ENCODE measurements around the gene RNU2-63P.
"Not testable (repeated sequence)": the region's sequence is repeated elsewhere in the genome, so short reads cannot be mapped to it uniquely, and the experiment has no call there.

Gene RNU2-63P

GRCh38 chr2:88042476-88042875, 26.1 kb upstream of the RNU2-63P start:
- no peak for ATAC-seq
- no peak overlapping the region for H3K27ac Mint-ChIP-seq
- H3K27me3 Mint-ChIP-seq = no peaks in the 10 kb centered on the region
- no peak overlapping the region for H3K4me3 Mint-ChIP-seq
- H3K4me1 Mint-ChIP-seq = peaks cover 37% of the 10 kb centered on the region
- peaks cover 0 to 7% of the 10 kb centered on the region in 2 donors for H3K9me3 Mint-ChIP-seq
- no peak for DNase-seq

- Mint-ChIP-seq H3K27me3 (no peaks in the 10 kb centered on the region), H3K27ac (no peak overlapping the region), H3K4me3 (no peak overlapping the region), H3K9me3 (peaks cover 4 to 7% of the 10 kb centered on the region in 2 donors), H3K4me1 (peaks cover 22% of the 10 kb centered on the region)
- ATAC-seq (no peak), DNase-seq (no peak)
Observed at GRCh38 chr2:88038263-88039105, 22.1 kb upstream of the RNU2-63P start.

- peaks cover 4 to 7% of the 10 kb centered on the region in 2 donors for H3K9me3 Mint-ChIP-seq
- no peak overlapping the region for H3K27ac Mint-ChIP-seq
- H3K4me3 Mint-ChIP-seq = no peak overlapping the region
- ATAC-seq = no peak
- DNase-seq = no peak
- peaks cover 17% of the 10 kb centered on the region for H3K4me1 Mint-ChIP-seq
- no peaks in the 10 kb centered on the region for H3K27me3 Mint-ChIP-seq
Observed at GRCh38 chr2:88036606-88037005, 20.3 kb upstream of the RNU2-63P start.

- Mint-ChIP-seq H3K4me1 (peaks cover 17% of the 10 kb centered on the region), H3K27ac (no peak overlapping the region), H3K9me3 (peaks cover 4 to 7% of the 10 kb centered on the region in 2 donors), H3K27me3 (no peaks in the 10 kb centered on the region), H3K4me3 (no peak overlapping the region)
- ATAC-seq (no peak), DNase-seq (no peak)
Observed at GRCh38 chr2:88036182-88036581, 19.8 kb upstream of the RNU2-63P start.

- H3K4me3 Mint-ChIP-seq = no peak overlapping the region
- DNase-seq (no peak), ATAC-seq (no peak)
- H3K9me3 Mint-ChIP-seq = peaks cover 0 to 4% of the 10 kb centered on the region in 2 donors
- peaks cover 25% of the 10 kb centered on the region for H3K4me1 Mint-ChIP-seq
- no peaks in the 10 kb centered on the region for H3K27me3 Mint-ChIP-seq
- H3K27ac Mint-ChIP-seq = no peak overlapping the region
Observed at GRCh38 chr2:88032070-88032702, 15.8 kb upstream of the RNU2-63P start.

- peaks cover 20% of the 10 kb centered on the region for H3K4me1 Mint-ChIP-seq
- H3K9me3 Mint-ChIP-seq = no peaks in the 10 kb centered on the region
- ATAC-seq (no peak), DNase-seq (no peak)
- no peak overlapping the region for H3K4me3 Mint-ChIP-seq
- no peaks in the 10 kb centered on the region for H3K27me3 Mint-ChIP-seq
- H3K27ac Mint-ChIP-seq = no peak overlapping the region
Observed at GRCh38 chr2:88028931-88029330, 12.6 kb upstream of the RNU2-63P start.

GRCh38 chr2:88027697-88028389, 11.5 kb upstream of the RNU2-63P start:
- H3K9me3 Mint-ChIP-seq = no peaks in the 10 kb centered on the region
- peak overlapping the region; percentile 46 to 61 for H3K4me3 Mint-ChIP-seq
- no peaks in the 10 kb centered on the region for H3K27me3 Mint-ChIP-seq
- DNase-seq (no peak), ATAC-seq (peak; percentile 66)
- peak overlapping the region; percentile 15 to 46 for H3K27ac Mint-ChIP-seq
- peaks cover 20% of the 10 kb centered on the region for H3K4me1 Mint-ChIP-seq

- Mint-ChIP-seq H3K27ac (no peak overlapping the region), H3K4me3 (no peak overlapping the region), H3K4me1 (peaks cover 20% of the 10 kb centered on the region), H3K9me3 (no peaks in the 10 kb centered on the region), H3K27me3 (no peaks in the 10 kb centered on the region)
- ATAC-seq = no peak
- no peak for DNase-seq
Observed at GRCh38 chr2:88024509-88024908, 8.2 kb upstream of the RNU2-63P start.

GRCh38 chr2:88022669-88022921, 6.2 kb upstream of the RNU2-63P start:
- H3K27me3 Mint-ChIP-seq = no peaks in the 10 kb centered on the region
- ATAC-seq (no peak), DNase-seq (no peak)
- H3K27ac Mint-ChIP-seq = no peak overlapping the region
- no peak overlapping the region for H3K4me3 Mint-ChIP-seq
- peaks cover 6% of the 10 kb centered on the region for H3K4me1 Mint-ChIP-seq
- peaks cover 6 to 10% of the 10 kb centered on the region in 2 donors for H3K9me3 Mint-ChIP-seq

- Mint-ChIP-seq H3K9me3 (peaks cover 6 to 10% of the 10 kb centered on the region in 2 donors), H3K4me1 (peaks cover 21% of the 10 kb centered on the region), H3K27me3 (no peaks in the 10 kb centered on the region), H3K27ac (no peak overlapping the region), H3K4me3 (no peak overlapping the region)
- DNase-seq = no peak
- ATAC-seq = no peak
Observed at GRCh38 chr2:88019985-88020384, 3.6 kb upstream of the RNU2-63P start.

- H3K9me3 Mint-ChIP-seq = peaks cover 6 to 10% of the 10 kb centered on the region in 2 donors
- peaks cover 21% of the 10 kb centered on the region for H3K4me1 Mint-ChIP-seq
- no peak overlapping the region for H3K27ac Mint-ChIP-seq
- ATAC-seq (no peak), DNase-seq (no peak)
- no peak overlapping the region for H3K4me3 Mint-ChIP-seq
- H3K27me3 Mint-ChIP-seq = no peaks in the 10 kb centered on the region
Observed at GRCh38 chr2:88018909-88019308, 2.6 kb upstream of the RNU2-63P start.

- H3K27me3 Mint-ChIP-seq, H3K9me3 Mint-ChIP-seq, H3K27ac Mint-ChIP-seq, ATAC-seq, DNase-seq: not testable (repeated sequence)
- Mint-ChIP-seq H3K4me1 (peaks cover 21% of the 10 kb centered on the region), H3K4me3 (peak overlapping the region in 1 of 2 donors; percentile 97)
Observed at GRCh38 chr2:88018077-88018805, 1.9 kb upstream of the RNU2-63P start.

GRCh38 chr2:88017780-88018038, 1.4 kb upstream of the RNU2-63P start:
- H3K4me3 Mint-ChIP-seq = peak overlapping the region; percentile 97 to 98
- not testable (repeated sequence) for H3K27me3 Mint-ChIP-seq, H3K9me3 Mint-ChIP-seq, DNase-seq, ATAC-seq
- peaks cover 21% of the 10 kb centered on the region for H3K4me1 Mint-ChIP-seq
- peak overlapping the region in 1 of 2 donors; percentile 100 for H3K27ac Mint-ChIP-seq

GRCh38 chr2:88016960-88017779, 823 bp upstream of the RNU2-63P start:
- Mint-ChIP-seq H3K4me1 (peaks cover 21% of the 10 kb centered on the region), H3K9me3 (peaks cover 6 to 10% of the 10 kb centered on the region in 2 donors), H3K27ac (peak overlapping the region; percentile 100), H3K27me3 (no peaks in the 10 kb centered on the region), H3K4me3 (peak overlapping the region; percentile 97 to 98)
- no peak for DNase-seq
- peak; percentile 75 for ATAC-seq

GRCh38 chr2:88011011-88011410, 5.3 kb downstream of the RNU2-63P start:
- DNase-seq (no peak), ATAC-seq (no peak)
- Mint-ChIP-seq H3K4me3 (no peak overlapping the region), H3K4me1 (peaks cover under 1% of the 10 kb centered on the region), H3K27me3 (no peaks in the 10 kb centered on the region), H3K9me3 (no peaks in the 10 kb centered on the region), H3K27ac (no peak overlapping the region)
